BE2C (cell line): ENCODE measurements around the gene CDH4.

Source experiments
- DNase-seq: peaks from one replicate; pipeline ENCODE4 v3.0.0-alpha.2; 2020
- H3K27me3 ChIP-seq: fragments of 250-450 bp; sonication (Bioruptor Pico); 2 replicates; pipeline ENCODE4 v1.5.1; 2020; ENCODE audit warnings: mild to moderate bottlenecking
- H3K36me3 ChIP-seq: fragments of 250-450 bp; sonication (Bioruptor Pico); 2 replicates; pipeline ENCODE4 v1.5.1; 2020; ENCODE audit warnings: mild to moderate bottlenecking
- H3K4me1 ChIP-seq: fragments of 250-450 bp; sonication (Bioruptor Pico); 2 replicates; pipeline ENCODE4 v1.5.1; 2020
- H3K4me3 ChIP-seq: 2 replicates; pipeline ENCODE4 v1.5.1; 2011; ENCODE audit warnings: low read depth, low read length
- H3K9me3 ChIP-seq: fragments of 250-450 bp; sonication (Bioruptor Pico); 2 replicates; pipeline ENCODE4 v1.5.1; 2020
- TF ChIP-seq, protein P1 (sequence below): IDR thresholded peaks from 2 replicates; pipeline ENCODE4 v1.5.1; 2012; ENCODE audit warnings: mild to moderate bottlenecking, low read depth, low read length

CDH4 gene

DNA sequence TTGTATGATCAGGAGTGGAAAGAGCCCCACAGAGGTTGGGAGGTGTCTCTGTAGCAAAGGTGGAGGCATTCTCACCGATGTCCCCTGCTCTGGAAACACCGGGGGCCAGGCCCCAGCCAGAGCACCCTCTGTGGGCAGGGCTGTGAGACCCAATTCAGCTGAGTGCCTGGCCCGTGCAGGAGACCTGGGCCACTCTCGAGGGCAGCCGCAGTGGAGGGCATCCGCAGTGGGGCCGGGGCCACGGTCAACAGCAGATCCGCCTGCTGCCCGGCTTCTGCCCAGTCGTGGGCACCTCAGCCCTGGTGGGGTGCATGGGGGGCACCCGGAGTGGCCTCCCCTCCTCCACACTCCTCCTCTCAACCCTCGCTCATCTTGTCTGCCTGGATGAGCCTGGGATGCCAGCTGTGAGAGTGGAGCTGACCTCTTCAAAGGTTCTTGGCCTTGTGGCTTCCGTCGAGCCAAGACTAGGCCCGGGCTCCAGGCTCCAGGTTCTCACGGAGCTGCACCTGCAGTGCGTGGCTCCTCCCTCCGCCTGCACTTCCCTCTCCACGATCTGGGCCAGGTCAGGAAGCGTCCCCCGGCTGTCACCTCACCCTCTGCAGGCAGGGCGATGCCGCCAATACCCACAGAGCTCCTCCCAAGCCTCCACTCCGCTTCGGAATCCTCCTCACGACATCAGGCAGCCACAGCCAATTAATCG lies 678.9 kb downstream of the CDH4 start:
- no peak for DNase-seq
- H3K4me3 ChIP-seq, result no peak overlapping the region
- no peaks in the 10 kb centered on the region for H3K36me3 ChIP-seq
- no peaks in the 10 kb centered on the region for H3K9me3 ChIP-seq
- no peaks in the 10 kb centered on the region for H3K4me1 ChIP-seq
- TF ChIP-seq, protein P1, sequence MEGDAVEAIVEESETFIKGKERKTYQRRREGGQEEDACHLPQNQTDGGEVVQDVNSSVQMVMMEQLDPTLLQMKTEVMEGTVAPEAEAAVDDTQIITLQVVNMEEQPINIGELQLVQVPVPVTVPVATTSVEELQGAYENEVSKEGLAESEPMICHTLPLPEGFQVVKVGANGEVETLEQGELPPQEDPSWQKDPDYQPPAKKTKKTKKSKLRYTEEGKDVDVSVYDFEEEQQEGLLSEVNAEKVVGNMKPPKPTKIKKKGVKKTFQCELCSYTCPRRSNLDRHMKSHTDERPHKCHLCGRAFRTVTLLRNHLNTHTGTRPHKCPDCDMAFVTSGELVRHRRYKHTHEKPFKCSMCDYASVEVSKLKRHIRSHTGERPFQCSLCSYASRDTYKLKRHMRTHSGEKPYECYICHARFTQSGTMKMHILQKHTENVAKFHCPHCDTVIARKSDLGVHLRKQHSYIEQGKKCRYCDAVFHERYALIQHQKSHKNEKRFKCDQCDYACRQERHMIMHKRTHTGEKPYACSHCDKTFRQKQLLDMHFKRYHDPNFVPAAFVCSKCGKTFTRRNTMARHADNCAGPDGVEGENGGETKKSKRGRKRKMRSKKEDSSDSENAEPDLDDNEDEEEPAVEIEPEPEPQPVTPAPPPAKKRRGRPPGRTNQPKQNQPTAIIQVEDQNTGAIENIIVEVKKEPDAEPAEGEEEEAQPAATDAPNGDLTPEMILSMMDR, result no peak
- no peaks in the 10 kb centered on the region for H3K27me3 ChIP-seq

DNA sequence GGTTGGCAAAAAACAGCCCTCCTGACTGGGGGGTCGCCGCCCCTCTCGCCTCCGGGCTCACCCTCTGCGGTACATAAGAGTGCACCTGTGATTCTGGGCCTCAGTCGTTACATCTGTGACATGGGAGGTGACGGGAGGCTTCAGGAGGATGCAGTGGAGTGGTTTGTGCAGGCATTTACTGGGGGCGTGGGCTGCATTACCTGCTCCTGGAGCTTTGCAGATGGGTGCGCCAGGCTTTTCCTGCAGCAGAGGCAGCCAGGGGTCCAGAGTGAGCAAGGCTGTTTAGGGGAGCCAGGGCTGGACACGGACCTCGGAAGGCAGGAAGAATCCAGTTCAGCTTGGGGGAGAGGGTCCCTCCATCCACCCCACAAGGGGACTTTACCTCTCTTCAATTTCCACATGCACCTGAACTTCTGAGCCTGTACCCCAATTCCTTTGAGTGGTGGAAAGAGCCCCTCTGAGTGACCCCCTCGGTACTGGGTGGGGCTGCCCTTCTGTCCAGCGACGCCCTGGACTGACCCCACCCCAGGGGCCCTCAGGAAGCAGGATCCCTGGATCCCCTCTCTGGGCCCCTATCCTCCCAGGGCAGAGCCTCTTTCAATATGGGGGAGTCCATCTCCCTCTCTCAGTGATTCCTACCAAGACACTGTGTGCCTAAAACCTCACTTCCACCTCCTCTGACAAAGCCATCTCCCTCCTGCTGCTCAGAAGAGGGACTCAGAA lies 679.6 kb downstream of the CDH4 start:
- TF ChIP-seq, protein P1, result no peak
- DNase-seq, result no peak
- Histone ChIP-seq H3K4me3 (no peak overlapping the region), H3K27me3 (no peaks in the 10 kb centered on the region), H3K9me3 (no peaks in the 10 kb centered on the region), H3K4me1 (no peaks in the 10 kb centered on the region), H3K36me3 (no peaks in the 10 kb centered on the region)

DNA sequence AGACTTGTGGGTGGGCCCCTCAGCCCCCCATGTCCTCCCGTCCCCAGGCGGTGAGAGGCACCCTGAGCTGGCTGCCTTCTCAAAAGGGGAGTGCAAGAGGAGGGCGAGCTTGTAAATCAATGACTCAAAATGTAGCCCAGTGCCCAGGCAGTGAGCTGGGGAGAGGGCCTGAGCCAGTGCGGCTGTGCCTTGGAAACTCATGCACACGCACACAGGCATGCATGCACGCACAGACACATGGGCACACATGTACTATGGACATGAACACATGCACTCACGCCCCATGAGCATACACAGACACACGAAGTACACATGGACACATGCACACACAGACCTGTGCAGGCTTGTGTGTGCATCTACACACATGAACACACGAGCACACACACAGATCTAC lies 680.1 kb downstream of the CDH4 start:
- Histone ChIP-seq H3K4me1 (no peaks in the 10 kb centered on the region), H3K36me3 (no peaks in the 10 kb centered on the region), H3K27me3 (no peaks in the 10 kb centered on the region), H3K4me3 (no peak overlapping the region), H3K9me3 (no peaks in the 10 kb centered on the region)
- TF ChIP-seq, protein P1, result no peak
- peak; percentile 1 for DNase-seq

DNA sequence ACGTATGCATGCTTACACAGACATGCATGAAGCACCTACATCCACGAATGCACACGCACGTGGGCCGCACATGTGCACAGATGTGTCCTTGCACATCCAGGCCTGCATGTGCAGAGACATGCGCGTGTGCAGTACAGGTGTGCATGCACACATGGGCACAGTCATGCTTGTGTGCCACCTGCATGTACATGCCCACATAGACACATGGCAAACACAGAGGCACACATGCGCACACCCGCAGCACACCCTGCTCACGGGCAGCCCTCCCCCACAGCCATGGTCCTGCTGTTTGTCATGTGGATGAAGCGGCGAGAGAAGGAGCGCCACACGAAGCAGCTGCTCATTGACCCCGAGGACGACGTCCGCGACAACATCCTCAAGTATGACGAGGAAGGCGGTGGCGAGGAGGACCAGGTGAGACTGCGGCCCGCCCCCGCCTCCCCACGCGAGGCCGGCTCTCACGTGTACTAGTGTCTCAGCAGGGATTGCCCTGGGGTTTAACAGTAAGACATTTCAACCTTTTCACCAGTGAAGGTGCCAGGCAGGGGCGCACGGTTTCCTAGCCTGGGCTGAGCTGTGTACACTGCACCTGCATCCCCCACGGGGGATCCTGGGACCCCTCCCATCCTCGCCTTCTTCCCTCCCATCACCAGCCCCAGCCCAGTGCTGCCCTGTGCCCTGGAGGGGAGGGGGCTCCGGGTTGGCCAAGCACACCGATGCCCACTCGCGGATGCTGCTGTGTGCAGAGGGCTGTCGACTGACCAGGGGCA lies 680.8 kb downstream of the CDH4 start:
- DNase-seq, result peak; percentile 3
- Histone ChIP-seq H3K4me1 (no peaks in the 10 kb centered on the region), H3K9me3 (no peaks in the 10 kb centered on the region), H3K36me3 (no peaks in the 10 kb centered on the region), H3K27me3 (no peaks in the 10 kb centered on the region), H3K4me3 (no peak overlapping the region)
- TF ChIP-seq, protein P1, result no peak

DNA sequence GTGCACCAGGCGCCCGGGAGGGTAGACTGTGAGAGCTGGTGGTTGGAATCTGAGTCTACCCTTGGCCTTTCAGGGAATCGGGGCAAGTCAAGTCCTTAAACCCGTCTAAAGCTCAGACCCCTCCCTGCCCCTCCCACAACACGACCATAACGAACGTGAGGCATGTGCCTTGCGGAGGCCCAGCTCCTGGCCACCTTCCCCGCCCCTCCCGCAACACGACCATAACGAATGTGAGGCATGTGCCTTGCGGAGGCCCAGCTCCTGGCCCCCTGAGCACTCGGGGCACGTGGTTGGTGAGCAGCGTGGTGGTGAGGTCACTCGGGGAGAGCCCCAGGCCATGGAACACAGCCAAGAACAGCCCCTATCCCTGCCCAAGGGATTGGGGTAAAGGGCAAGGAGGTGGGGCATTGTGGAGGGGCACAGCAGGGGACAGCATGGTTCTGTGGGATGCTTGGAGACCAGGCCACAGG lies 681.5 kb downstream of the CDH4 start:
- Histone ChIP-seq H3K4me1 (no peaks in the 10 kb centered on the region), H3K36me3 (no peaks in the 10 kb centered on the region), H3K9me3 (no peaks in the 10 kb centered on the region), H3K27me3 (no peaks in the 10 kb centered on the region), H3K4me3 (no peak overlapping the region)
- DNase-seq, result peak; percentile 6
- TF ChIP-seq, protein P1, result no peak
